ENCODE data around the gene VWA8.

DNA sequence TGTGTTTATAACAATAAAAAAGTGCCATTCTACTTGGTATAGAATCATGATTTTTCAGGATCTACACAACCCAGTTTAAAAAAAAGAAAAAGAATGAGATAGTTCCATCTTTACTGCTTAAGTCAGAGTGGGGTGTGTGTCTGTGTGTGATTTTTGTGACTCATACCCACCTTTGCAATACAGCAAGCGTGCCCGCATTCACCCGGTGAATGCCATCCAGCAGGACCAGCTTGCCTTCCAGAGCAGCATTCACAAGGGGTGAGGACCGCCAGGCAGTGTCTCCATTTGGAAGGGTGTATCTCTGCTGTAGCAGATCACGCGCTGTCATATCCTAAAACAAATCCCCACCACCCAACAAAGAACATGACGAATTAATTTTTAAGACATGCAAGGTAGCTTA is 127.7 kb downstream of the VWA8 start:
- TF ChIP-seq POLR2A (IDR thresholded peaks at IDR 0.05; ENCODE audit: low read depth) = no peak
- TF ChIP-seq, protein P1, sequence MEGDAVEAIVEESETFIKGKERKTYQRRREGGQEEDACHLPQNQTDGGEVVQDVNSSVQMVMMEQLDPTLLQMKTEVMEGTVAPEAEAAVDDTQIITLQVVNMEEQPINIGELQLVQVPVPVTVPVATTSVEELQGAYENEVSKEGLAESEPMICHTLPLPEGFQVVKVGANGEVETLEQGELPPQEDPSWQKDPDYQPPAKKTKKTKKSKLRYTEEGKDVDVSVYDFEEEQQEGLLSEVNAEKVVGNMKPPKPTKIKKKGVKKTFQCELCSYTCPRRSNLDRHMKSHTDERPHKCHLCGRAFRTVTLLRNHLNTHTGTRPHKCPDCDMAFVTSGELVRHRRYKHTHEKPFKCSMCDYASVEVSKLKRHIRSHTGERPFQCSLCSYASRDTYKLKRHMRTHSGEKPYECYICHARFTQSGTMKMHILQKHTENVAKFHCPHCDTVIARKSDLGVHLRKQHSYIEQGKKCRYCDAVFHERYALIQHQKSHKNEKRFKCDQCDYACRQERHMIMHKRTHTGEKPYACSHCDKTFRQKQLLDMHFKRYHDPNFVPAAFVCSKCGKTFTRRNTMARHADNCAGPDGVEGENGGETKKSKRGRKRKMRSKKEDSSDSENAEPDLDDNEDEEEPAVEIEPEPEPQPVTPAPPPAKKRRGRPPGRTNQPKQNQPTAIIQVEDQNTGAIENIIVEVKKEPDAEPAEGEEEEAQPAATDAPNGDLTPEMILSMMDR (IDR thresholded peaks at IDR 0.05) = no peak
- no peak for TF ChIP-seq POLR2AphosphoS5 (IDR thresholded peaks at IDR 0.05)
- no peak for TF ChIP-seq EP300 (IDR thresholded peaks at IDR 0.05)
